22Rv1 (cell line): ENCODE measurements around the gene GCM1.

Source experiments
- CTCF ChIP-seq: fragments of 450-650 bp; IDR thresholded peaks from 2 replicates; pipeline ENCODE4 v1.5.1; 2017; ENCODE audit warnings: mild to moderate bottlenecking
- ZFX ChIP-seq: fragments of 450-650 bp; IDR thresholded peaks from 2 replicates; pipeline ENCODE4 v1.6.1; 2017; ENCODE audit warnings: antibody characterized with exemption, borderline replicate concordance

- no peak for TF ChIP-seq CTCF
- no peak for TF ChIP-seq ZFX
Measured at GRCh38 chr6:53175027-53175426, 26.4 kb upstream of the GCM1 start.
